ENCODE data around the gene FIP1L1.

Gene FIP1L1

GRCh38 chr4:53456178-53456577 is 78.7 kb downstream of the FIP1L1 start:
- H3K9me2 ChIP-seq (replicated peaks; ENCODE audit: control insufficient read depth, low read length): no peaks in the 10 kb centered on the region
- H3K79me2 ChIP-seq (ENCODE audit: control insufficient read depth, low read length): no peaks in the 10 kb centered on the region
- no peaks in the 10 kb centered on the region for H3F3A ChIP-seq (ENCODE audit: control insufficient read depth, insufficient read depth)
- H3K27ac ChIP-seq (ENCODE audit: low read depth, low read length): no peak overlapping the region
- no peaks in the 10 kb centered on the region for H3K9me3 ChIP-seq (ENCODE audit: control insufficient read depth, insufficient read depth, low read length)
- H3K36me3 ChIP-seq (ENCODE audit: control insufficient read depth, low read length): peaks cover 93% of the 10 kb centered on the region
- TF ChIP-seq CTCF (IDR thresholded peaks at IDR 0.05; ENCODE audit: low read depth, low read length, poor library complexity, severe bottlenecking): no peak
- TF ChIP-seq EZH2phosphoT487 (IDR thresholded peaks at IDR 0.05; ENCODE audit: borderline replicate concordance, low read length): no peak
- no peaks in the 10 kb centered on the region for H4K20me1 ChIP-seq (ENCODE audit: control insufficient read depth, insufficient read depth, low read depth, low read length)
- H3K4me1 ChIP-seq (ENCODE audit: control insufficient read depth, low read length): no peaks in the 10 kb centered on the region
- H3K4me3 ChIP-seq (ENCODE audit: low read length): no peak overlapping the region
- H3K4me2 ChIP-seq (ENCODE audit: low read length): no peak overlapping the region
- no peaks in the 10 kb centered on the region for H3K27me3 ChIP-seq (ENCODE audit: control insufficient read depth, low read length)

- Histone ChIP-seq H3K9me2 (replicated peaks; ENCODE audit: control insufficient read depth, low read length) (no peaks in the 10 kb centered on the region), H3K4me3 (ENCODE audit: low read length) (no peak overlapping the region), H3K36me3 (ENCODE audit: control insufficient read depth, low read length) (peaks cover 69% of the 10 kb centered on the region), H3K4me1 (ENCODE audit: control insufficient read depth, low read length) (no peaks in the 10 kb centered on the region), H3K9me3 (ENCODE audit: control insufficient read depth, insufficient read depth, low read length) (no peaks in the 10 kb centered on the region), H3K27ac (ENCODE audit: low read depth, low read length) (no peak overlapping the region), H3K79me2 (ENCODE audit: control insufficient read depth, low read length) (no peaks in the 10 kb centered on the region), H3F3A (ENCODE audit: control insufficient read depth, insufficient read depth) (peaks cover 10% of the 10 kb centered on the region; the same call in 1 of the 2 replicates), H3K27me3 (ENCODE audit: control insufficient read depth, low read length) (no peaks in the 10 kb centered on the region), H4K20me1 (ENCODE audit: control insufficient read depth, insufficient read depth, low read depth, low read length) (no peaks in the 10 kb centered on the region), H3K4me2 (ENCODE audit: low read length) (no peak overlapping the region)
- TF ChIP-seq EZH2phosphoT487 (IDR thresholded peaks at IDR 0.05; ENCODE audit: borderline replicate concordance, low read length) (no peak), CTCF (IDR thresholded peaks at IDR 0.05; ENCODE audit: low read depth, low read length, poor library complexity, severe bottlenecking) (no peak)
These were observed 82.1 kb downstream of the FIP1L1 start for GRCh38 chr4:53459548-53459947.

- no peak overlapping the region for H3K4me2 ChIP-seq (ENCODE audit: low read length)
- H3K9me3 ChIP-seq (ENCODE audit: control insufficient read depth, insufficient read depth, low read length): no peaks in the 10 kb centered on the region
- H3K79me2 ChIP-seq (ENCODE audit: control insufficient read depth, low read length): no peaks in the 10 kb centered on the region
- peaks cover 19% of the 10 kb centered on the region; the same call in 1 of the 2 replicates for H3F3A ChIP-seq (ENCODE audit: control insufficient read depth, insufficient read depth)
- no peaks in the 10 kb centered on the region for H3K9me2 ChIP-seq (replicated peaks; ENCODE audit: control insufficient read depth, low read length)
- H3K4me1 ChIP-seq (ENCODE audit: control insufficient read depth, low read length): no peaks in the 10 kb centered on the region
- no peaks in the 10 kb centered on the region for H4K20me1 ChIP-seq (ENCODE audit: control insufficient read depth, insufficient read depth, low read depth, low read length)
- H3K4me3 ChIP-seq (ENCODE audit: low read length): no peak overlapping the region
- H3K27ac ChIP-seq (ENCODE audit: low read depth, low read length): no peak overlapping the region
- H3K27me3 ChIP-seq (ENCODE audit: control insufficient read depth, low read length): no peaks in the 10 kb centered on the region
- peaks cover 52% of the 10 kb centered on the region for H3K36me3 ChIP-seq (ENCODE audit: control insufficient read depth, low read length)
- TF ChIP-seq EZH2phosphoT487 (IDR thresholded peaks at IDR 0.05; ENCODE audit: borderline replicate concordance, low read length): no peak
- no peak for TF ChIP-seq CTCF (IDR thresholded peaks at IDR 0.05; ENCODE audit: low read depth, low read length, poor library complexity, severe bottlenecking)
These were observed 83.8 kb downstream of the FIP1L1 start for GRCh38 chr4:53461244-53461643.
